GM12878 (cell line): ENCODE results near the gene MCM9. TPM values are rescaled to one million over a fixed set of nuclear protein-coding genes. Genes with fewer than 3 reads are reported as not detected.
"Not testable (repeated sequence)": the region's sequence is repeated elsewhere in the genome, so short reads cannot be mapped to it uniquely, and the experiment has no call there.

Experiments used
- ATAC-seq: fragments of 200-7000 bp; cut with Tn5 transposase; 3 replicates; pipeline ENCODE4 v1.9.1; 2020; ENCODE audit warnings: mild to moderate bottlenecking, moderate library complexity
- BruUV-seq: library from RNA; stranded (reverse); fragments of 400-500 nt; replicated peaks from 2 replicates; lab custom pipeline; 2021; lab: Mats Ljungman, UMichigan
- CTCF ChIA-PET: fragments of 300-600 bp; sonication (Branson Sonifier 250); formaldehyde crosslinking; extraction: SDS; loops from one replicate; lab custom pipeline; 2021; ENCODE audit warnings: inconsistent platforms; lab: Yijun Ruan, JAX
- POLR2A ChIA-PET: fragments of 350-600 bp; formaldehyde crosslinking; extraction: SDS; loops from one replicate; lab custom pipeline; 2021; ENCODE audit warnings: inconsistent platforms; lab: Charles Lee
- RAD21 ChIA-PET: fragments of 300-600 bp; sonication (Branson Sonifier 250); formaldehyde crosslinking; loops from one replicate; lab custom pipeline; 2023; ENCODE audit warnings: antibody characterized with exemption; ENCODE audit not compliant: unreplicated experiment; lab: Charles Lee
- SMC1A ChIA-PET: fragments of 300-600 bp; sonication (Branson Sonifier 250); formaldehyde crosslinking; loops from one replicate; lab custom pipeline; 2023; ENCODE audit not compliant: unreplicated experiment, uncharacterized antibody; lab: Charles Lee
- DNase-seq: peaks from one replicate; pipeline ENCODE4 v3.0.0-alpha.2; 2011; ENCODE audit warnings: low read depth, low spot score
- FAIRE-seq: peaks from 3 replicates; lab custom pipeline; 2011; peaks lifted over from hg19 to GRCh38; lab: Jason Lieb, UNC
- H2AFZ ChIP-seq: 2 replicates; pipeline ENCODE4 v1.6.0; 2011; ENCODE audit warnings: low read depth, low read length, control low read depth; ENCODE audit not compliant: control insufficient read depth
- H3K27ac ChIP-seq: 2 replicates; pipeline ENCODE4 v1.5.1; 2011; ENCODE audit warnings: control low read depth; ENCODE audit not compliant: control insufficient read depth, insufficient read depth
- H3K27me3 ChIP-seq, 2 experiments: replicated peaks in 1 of 2; 2 replicates each; pipeline versions ENCODE4 v1.6.0 to v1.6.1; 2011; ENCODE audit warnings: low read length in 1 of 2; ENCODE audit not compliant: control insufficient read depth in 2 of 2, insufficient read depth in 2 of 2
- H3K36me3 ChIP-seq, 2 experiments: 2 replicates each; pipeline ENCODE4 v1.5.1; 2011; ENCODE audit warnings: low read length in 1 of 2; ENCODE audit not compliant: control insufficient read depth in 2 of 2, insufficient read depth in 2 of 2
- H3K4me1 ChIP-seq: 2 replicates; pipeline ENCODE4 v1.6.1; 2011; ENCODE audit warnings: mild to moderate bottlenecking, low read length, moderate library complexity, mixed read lengths; ENCODE audit not compliant: control insufficient read depth, insufficient read depth
- H3K4me2 ChIP-seq: 2 replicates; pipeline ENCODE4 v1.6.0; 2011; ENCODE audit warnings: control low read depth; ENCODE audit not compliant: control insufficient read depth, insufficient read depth
- H3K4me3 ChIP-seq: fragments of 200-600 bp; sonication (generic); 2 replicates; pipeline ENCODE4 v1.5.1; 2016
- H3K79me2 ChIP-seq: 2 replicates; pipeline ENCODE4 v1.6.0; 2011; ENCODE audit warnings: low read length; ENCODE audit not compliant: control insufficient read depth, insufficient read depth
- H3K9ac ChIP-seq: 2 replicates; pipeline ENCODE4 v1.8.0; 2011; ENCODE audit warnings: low read length, control low read depth, mixed read lengths; ENCODE audit not compliant: control insufficient read depth, insufficient read depth
- H3K9me3 ChIP-seq: replicated peaks from 3 replicates; pipeline ENCODE4 v1.5.1; 2011; ENCODE audit warnings: mild to moderate bottlenecking, low read length; ENCODE audit not compliant: control insufficient read depth, insufficient read depth
- H4K20me1 ChIP-seq: 2 replicates; pipeline ENCODE4 v1.6.0; 2011; ENCODE audit not compliant: control insufficient read depth, insufficient read depth
- ELK1 ChIP-seq: IDR thresholded peaks from 2 replicates; pipeline ENCODE4 v1.6.1; 2012; ENCODE audit warnings: low read depth, low read length, improper control_type of control experiment
- NR2F1 ChIP-seq: fragments of 450-650 bp; conservative IDR thresholded peaks from 2 replicates; pipeline ENCODE4 v1.6.1; 2017; ENCODE audit warnings: mild to moderate bottlenecking
- PKNOX1 ChIP-seq: fragments of 450-650 bp; IDR thresholded peaks from 2 replicates; pipeline ENCODE4 v1.6.1; 2016; ENCODE audit warnings: mild to moderate bottlenecking
- SMARCA5 ChIP-seq: fragments of 450-650 bp; IDR thresholded peaks from 2 replicates; pipeline ENCODE4 v1.6.1; 2017; ENCODE audit warnings: mild to moderate bottlenecking
- ZSCAN29 ChIP-seq: fragments of 450-650 bp; IDR thresholded peaks from 2 replicates; pipeline ENCODE4 v1.6.1; 2017; ENCODE audit warnings: mild to moderate bottlenecking, moderate library complexity
- WGBS: methylation state at CpG from one replicate; pipeline ENCODE4 v1.1.6; 2016; ENCODE audit warnings: low lambda C conversion rate; ENCODE audit not compliant: insufficient replicate concordance, insufficient coverage; ENCODE audit errors: missing lambda C conversion rate; 5-methylcytosine and 5-hydroxymethylcytosine counted together
- in situ Hi-C: fragments of 300-500 bp; cut with MboI; formaldehyde crosslinking; loops from 9 replicates; pipeline ENCODE4 v1.14.3; 2018; ENCODE audit warnings: mixed read lengths
- intact Hi-C: fragments of 100-400 bp; cut with micrococcal nuclease; formaldehyde crosslinking; loops from one replicate; pipeline ENCODE4 v1.14.2; 2022; ENCODE audit not compliant: unreplicated experiment
- polyA plus RNA-seq, 11 experiments: library from polyadenylated mRNA; depleted of rRNA in 4 of 11; unstranded in 6 of 11; stranded (reverse) in 5 of 11; fragments of >200 nt; fragmentation: Nextera tagmentation in 4 of 11; fragmentation: Illumina TruSeq in 1 of 11; extraction: Ambion mirVana in 4 of 11; extraction: Trizol in 1 of 11; gene quantifications; 1 replicate in 1 of 11; 2 replicates in 10 of 11; pipeline versions ENCODE4 v1.2.1 to v1.2.3, GENCODE V29; 2011 to 2016; ENCODE audit warnings: inconsistent platforms in 2 of 11, missing spikeins in 2 of 11, low read depth in 1 of 11
- total RNA-seq, 4 experiments: library from RNA; depleted of rRNA in 3 of 4; stranded (reverse); fragments of >200 nt in 3 of 4; fragmentation: Illumina TruSeq in 1 of 4; extraction: Trizol in 1 of 4; gene quantifications; 2 replicates each; pipeline versions ENCODE4 v1.2.1 to v1.2.3, GENCODE V29; 2013 to 2021

The MCM9 gene
- total and polyA plus RNA-seq, 10 of the 15 experiments (the other 5 are each of a cell fraction or from before 2014, with no cell fraction given): 3.4 to 18.5 (median 9.7) TPM

- no peak overlapping the region for H3K4me2 ChIP-seq
- no TSS peak for BruUV-seq
- no peak overlapping the region for H3K4me3 ChIP-seq
- DNase-seq (no peak), FAIRE-seq (no peak), ATAC-seq (no peak)
- H3K79me2 ChIP-seq: no peaks in the 10 kb centered on the region
- no peaks in the 10 kb centered on the region; a peak in 1 of 4 replicates for H3K27me3 ChIP-seq
- intact Hi-C loops (no loop called here), in situ Hi-C loops (no loop called here)
- ChIA-PET SMC1A (interaction anchor here (1.1 kb wide), 1 partner anchor 33 kb away, joined by 3 read pairs; no protein-coding TSS in a partner anchor), CTCF (interaction anchor here (1.0 kb wide), 1 partner anchor 203 kb away, joined by 3 read pairs; no protein-coding TSS in a partner anchor), POLR2A (no interaction called here), RAD21 (no interaction called here)
- no peaks in the 10 kb centered on the region for H4K20me1 ChIP-seq
- H3K9me3 ChIP-seq: no peaks in the 10 kb centered on the region
- H3K9ac ChIP-seq: no peak overlapping the region
- no peaks in the 10 kb centered on the region for H3K4me1 ChIP-seq
- H2AFZ ChIP-seq: no peak overlapping the region
- no peaks in the 10 kb centered on the region for H3K36me3 ChIP-seq
- WGBS: 56% methylated on average over 3 of the region's 3 CpGs
- TF ChIP-seq SMARCA5 (no peak), ZSCAN29 (no peak), ELK1 (no peak), NR2F1 (no peak)
- H3K27ac ChIP-seq: no peak overlapping the region
These were observed 166.5 kb downstream of the MCM9 start for GRCh38 chr6:118768441-118768840.

- H3K9ac ChIP-seq, H3K27ac ChIP-seq, H2AFZ ChIP-seq, H3K4me1 ChIP-seq, H3K27me3 ChIP-seq, H4K20me1 ChIP-seq, SMC1A ChIA-PET, H3K4me3 ChIP-seq, H3K79me2 ChIP-seq: not testable (repeated sequence)
- 63% methylated on average over 2 of the region's 2 CpGs for WGBS
- TF ChIP-seq PKNOX1: 0 out of 2 replicates have a peak, but pooled peaks have one; percentile 33
- TF ChIP-seq, all 136 proteins: peak for 1; not testable (repeated sequence) for 135
- H3K36me3 ChIP-seq, intact Hi-C loops, H3K9me3 ChIP-seq, FAIRE-seq, CTCF ChIA-PET, ATAC-seq, in situ Hi-C loops, RAD21 ChIA-PET, POLR2A ChIA-PET, H3K4me2 ChIP-seq, BruUV-seq, DNase-seq: not testable (repeated sequence)
These were observed 169.6 kb downstream of the MCM9 start for GRCh38 chr6:118765316-118765715.
